GM23338 (cell line): ENCODE data around the gene AP1S1. TPM values are rescaled to one million over a fixed set of nuclear protein-coding genes. Genes with fewer than 3 reads are reported as not detected.

ENCODE experiments used
- ATAC-seq: fragments of 200-7000 bp; cut with Tn5 transposase; 3 replicates; pipeline ENCODE4 v1.9.1; 2020
- DNase-seq: peaks from one replicate; pipeline ENCODE4 v3.0.0-alpha.2; 2015; ENCODE audit warnings: low spot score
- H2AFZ ChIP-seq: fragments of 200-600 bp; sonication (generic); 2 replicates; pipeline ENCODE4 v1.8.0; 2016; ENCODE audit warnings: antibody characterized with exemption, mild to moderate bottlenecking, moderate library complexity
- H3F3A ChIP-seq: fragments of 200-600 bp; sonication (generic); replicated peaks from 2 replicates; pipeline ENCODE4 v1.8.0; 2017; ENCODE audit warnings: antibody characterized with exemption, mixed run types, low read depth
- H3K27ac ChIP-seq: fragments of 200-600 bp; sonication (generic); 2 replicates; pipeline ENCODE4 v1.6.1; 2016; ENCODE audit warnings: low read depth
- H3K27me3 ChIP-seq: fragments of 200-600 bp; sonication (generic); 2 replicates; pipeline ENCODE4 v1.8.0; 2016; ENCODE audit warnings: mild to moderate bottlenecking, mixed run types, moderate library complexity; ENCODE audit not compliant: insufficient read depth
- H3K36me3 ChIP-seq: fragments of 200-600 bp; sonication (generic); 2 replicates; pipeline ENCODE4 v1.8.0; 2016; ENCODE audit warnings: mild to moderate bottlenecking; ENCODE audit not compliant: insufficient read depth
- H3K4me1 ChIP-seq: fragments of 200-600 bp; sonication (generic); 2 replicates; pipeline ENCODE4 v1.8.0; 2016; ENCODE audit warnings: mild to moderate bottlenecking, moderate library complexity; ENCODE audit not compliant: insufficient read depth
- H3K4me2 ChIP-seq: fragments of 200-600 bp; sonication (generic); 2 replicates; pipeline ENCODE4 v1.7.1; 2017; ENCODE audit warnings: mixed run types
- H3K4me3 ChIP-seq: fragments of 200-600 bp; sonication (generic); 2 replicates; pipeline ENCODE4 v1.6.1; 2016; ENCODE audit warnings: mixed run types
- H3K79me2 ChIP-seq: fragments of 200-600 bp; sonication (generic); replicated peaks from 2 replicates; pipeline ENCODE4 v1.8.0; 2017; ENCODE audit warnings: mild to moderate bottlenecking; ENCODE audit not compliant: insufficient read depth
- H3K9me2 ChIP-seq: fragments of 200-600 bp; sonication (generic); 2 replicates; pipeline ENCODE4 v1.8.0; 2017; ENCODE audit not compliant: insufficient read depth
- H4K20me1 ChIP-seq: fragments of 200-600 bp; sonication (generic); replicated peaks from 2 replicates; pipeline ENCODE4 v1.8.0; 2017; ENCODE audit warnings: mild to moderate bottlenecking; ENCODE audit not compliant: insufficient read depth
- H3K27ac Mint-ChIP-seq: 2 replicates; pipeline ENCODE4 v1.8.0; 2020; ENCODE audit warnings: inconsistent platforms, mild to moderate bottlenecking, moderate library complexity, mixed read lengths
- H3K27me3 Mint-ChIP-seq: 3 replicates; pipeline ENCODE4 v1.8.0; 2022; ENCODE audit warnings: low read depth, mild to moderate bottlenecking, moderate library complexity, mixed read lengths, inconsistent platforms; ENCODE audit not compliant: insufficient read depth, poor library complexity
- H3K36me3 Mint-ChIP-seq: 3 replicates; pipeline ENCODE4 v1.8.0; 2021; ENCODE audit warnings: low read depth, mild to moderate bottlenecking, inconsistent platforms, moderate library complexity, mixed read lengths
- H3K4me1 Mint-ChIP-seq: 3 replicates; pipeline ENCODE4 v1.8.0; 2020; ENCODE audit warnings: mild to moderate bottlenecking, inconsistent platforms, mixed read lengths
- H3K4me3 Mint-ChIP-seq: 3 replicates; pipeline ENCODE4 v1.8.0; 2021; ENCODE audit warnings: moderate library complexity, mild to moderate bottlenecking, inconsistent platforms, mixed read lengths
- H3K9me3 Mint-ChIP-seq: 3 replicates; pipeline ENCODE4 v1.8.0; 2020; ENCODE audit warnings: moderate library complexity, mild to moderate bottlenecking, inconsistent platforms, mixed read lengths
- EZH2phosphoT487 ChIP-seq: fragments of 200-600 bp; sonication (generic); IDR thresholded peaks from one replicate; pipeline ENCODE4 v1.8.1; 2018; ENCODE audit warnings: antibody characterized with exemption; ENCODE audit not compliant: unreplicated experiment
- JUNB ChIP-seq: IDR thresholded peaks from one replicate; pipeline ENCODE4 v1.6.1; 2016; ENCODE audit warnings: antibody characterized with exemption; ENCODE audit not compliant: unreplicated experiment
- NANOG ChIP-seq: IDR thresholded peaks from 2 replicates; pipeline ENCODE4 v1.6.1; 2016; ENCODE audit warnings: antibody characterized with exemption, borderline replicate concordance
- POLR2AphosphoS5 ChIP-seq: IDR thresholded peaks from 2 replicates; pipeline ENCODE4 v1.6.1; 2016; ENCODE audit warnings: antibody characterized with exemption, low read depth
- STAT1 ChIP-seq: IDR thresholded peaks from one replicate; pipeline ENCODE4 v1.6.1; 2016; ENCODE audit warnings: antibody characterized with exemption; ENCODE audit not compliant: unreplicated experiment
- ZNF114 ChIP-seq: fragments of 250-450 bp; sonication (Bioruptor Pico); IDR thresholded peaks from 2 replicates; pipeline ENCODE4 v1.5.0; 2020; ENCODE audit warnings: mild to moderate bottlenecking, moderate library complexity
- ZNF331 ChIP-seq: fragments of 250-450 bp; sonication (Bioruptor Pico); IDR thresholded peaks from 2 replicates; pipeline ENCODE4 v1.5.0; 2020; ENCODE audit warnings: low read depth, mild to moderate bottlenecking, moderate library complexity
- polyA plus RNA-seq: library from polyadenylated mRNA; unstranded; fragments of >200 nt; fragmentation: Nextera tagmentation; extraction: Ambion mirVana; gene quantifications from 2 replicates; pipeline ENCODE4 v1.2.1, GENCODE V29; 2016
- total RNA-seq: library from RNA; depleted of rRNA; stranded (reverse); fragments of >200 nt; shearing (Covaris generic); gene quantifications from 2 replicates; pipeline ENCODE4 v1.2.3, GENCODE V29; 2014
- TF ChIP-seq, protein P1 (sequence below): fragments of 250-450 bp; sonication (Bioruptor Pico); IDR thresholded peaks from 2 replicates; pipeline ENCODE4 v1.5.0; 2020; ENCODE audit warnings: mild to moderate bottlenecking, moderate library complexity
- TF ChIP-seq, protein P2 (sequence below), 2 experiments: fragments of 200-600 bp in 1 of 2; sonication (generic) in 1 of 2; conservative IDR thresholded peaks; 2 replicates each; pipeline versions ENCODE4 v1.5.1 to v1.6.1; 2016 to 2017; ENCODE audit warnings: antibody characterized with exemption in 2 of 2, low read depth in 2 of 2, mild to moderate bottlenecking in 2 of 2, moderate library complexity in 1 of 2

Gene AP1S1
- total and polyA plus RNA-seq, 2 experiments from 2014 or later, result 11.5 to 60.6 TPM

DNA sequence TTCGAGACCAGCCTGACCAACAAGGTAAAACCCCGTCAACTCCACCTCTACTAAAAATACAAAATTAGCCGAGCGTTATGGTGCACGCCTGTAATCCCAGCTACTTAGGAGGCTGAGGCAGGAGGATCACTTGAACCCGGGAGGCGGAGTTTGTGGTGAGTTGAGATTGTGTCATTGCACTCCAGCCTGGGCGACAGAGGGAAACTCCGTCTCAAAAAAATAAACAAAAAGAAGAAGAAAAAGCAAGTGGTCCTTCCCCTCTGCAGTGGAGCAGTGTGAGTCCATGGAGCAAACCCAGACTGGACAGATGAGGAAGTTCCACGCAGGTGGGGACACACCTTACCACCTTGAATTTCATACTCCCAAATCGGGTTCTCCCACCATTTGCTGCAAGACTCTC, 40.4 kb upstream of the AP1S1 start (continued):
- TF ChIP-seq, protein P1, sequence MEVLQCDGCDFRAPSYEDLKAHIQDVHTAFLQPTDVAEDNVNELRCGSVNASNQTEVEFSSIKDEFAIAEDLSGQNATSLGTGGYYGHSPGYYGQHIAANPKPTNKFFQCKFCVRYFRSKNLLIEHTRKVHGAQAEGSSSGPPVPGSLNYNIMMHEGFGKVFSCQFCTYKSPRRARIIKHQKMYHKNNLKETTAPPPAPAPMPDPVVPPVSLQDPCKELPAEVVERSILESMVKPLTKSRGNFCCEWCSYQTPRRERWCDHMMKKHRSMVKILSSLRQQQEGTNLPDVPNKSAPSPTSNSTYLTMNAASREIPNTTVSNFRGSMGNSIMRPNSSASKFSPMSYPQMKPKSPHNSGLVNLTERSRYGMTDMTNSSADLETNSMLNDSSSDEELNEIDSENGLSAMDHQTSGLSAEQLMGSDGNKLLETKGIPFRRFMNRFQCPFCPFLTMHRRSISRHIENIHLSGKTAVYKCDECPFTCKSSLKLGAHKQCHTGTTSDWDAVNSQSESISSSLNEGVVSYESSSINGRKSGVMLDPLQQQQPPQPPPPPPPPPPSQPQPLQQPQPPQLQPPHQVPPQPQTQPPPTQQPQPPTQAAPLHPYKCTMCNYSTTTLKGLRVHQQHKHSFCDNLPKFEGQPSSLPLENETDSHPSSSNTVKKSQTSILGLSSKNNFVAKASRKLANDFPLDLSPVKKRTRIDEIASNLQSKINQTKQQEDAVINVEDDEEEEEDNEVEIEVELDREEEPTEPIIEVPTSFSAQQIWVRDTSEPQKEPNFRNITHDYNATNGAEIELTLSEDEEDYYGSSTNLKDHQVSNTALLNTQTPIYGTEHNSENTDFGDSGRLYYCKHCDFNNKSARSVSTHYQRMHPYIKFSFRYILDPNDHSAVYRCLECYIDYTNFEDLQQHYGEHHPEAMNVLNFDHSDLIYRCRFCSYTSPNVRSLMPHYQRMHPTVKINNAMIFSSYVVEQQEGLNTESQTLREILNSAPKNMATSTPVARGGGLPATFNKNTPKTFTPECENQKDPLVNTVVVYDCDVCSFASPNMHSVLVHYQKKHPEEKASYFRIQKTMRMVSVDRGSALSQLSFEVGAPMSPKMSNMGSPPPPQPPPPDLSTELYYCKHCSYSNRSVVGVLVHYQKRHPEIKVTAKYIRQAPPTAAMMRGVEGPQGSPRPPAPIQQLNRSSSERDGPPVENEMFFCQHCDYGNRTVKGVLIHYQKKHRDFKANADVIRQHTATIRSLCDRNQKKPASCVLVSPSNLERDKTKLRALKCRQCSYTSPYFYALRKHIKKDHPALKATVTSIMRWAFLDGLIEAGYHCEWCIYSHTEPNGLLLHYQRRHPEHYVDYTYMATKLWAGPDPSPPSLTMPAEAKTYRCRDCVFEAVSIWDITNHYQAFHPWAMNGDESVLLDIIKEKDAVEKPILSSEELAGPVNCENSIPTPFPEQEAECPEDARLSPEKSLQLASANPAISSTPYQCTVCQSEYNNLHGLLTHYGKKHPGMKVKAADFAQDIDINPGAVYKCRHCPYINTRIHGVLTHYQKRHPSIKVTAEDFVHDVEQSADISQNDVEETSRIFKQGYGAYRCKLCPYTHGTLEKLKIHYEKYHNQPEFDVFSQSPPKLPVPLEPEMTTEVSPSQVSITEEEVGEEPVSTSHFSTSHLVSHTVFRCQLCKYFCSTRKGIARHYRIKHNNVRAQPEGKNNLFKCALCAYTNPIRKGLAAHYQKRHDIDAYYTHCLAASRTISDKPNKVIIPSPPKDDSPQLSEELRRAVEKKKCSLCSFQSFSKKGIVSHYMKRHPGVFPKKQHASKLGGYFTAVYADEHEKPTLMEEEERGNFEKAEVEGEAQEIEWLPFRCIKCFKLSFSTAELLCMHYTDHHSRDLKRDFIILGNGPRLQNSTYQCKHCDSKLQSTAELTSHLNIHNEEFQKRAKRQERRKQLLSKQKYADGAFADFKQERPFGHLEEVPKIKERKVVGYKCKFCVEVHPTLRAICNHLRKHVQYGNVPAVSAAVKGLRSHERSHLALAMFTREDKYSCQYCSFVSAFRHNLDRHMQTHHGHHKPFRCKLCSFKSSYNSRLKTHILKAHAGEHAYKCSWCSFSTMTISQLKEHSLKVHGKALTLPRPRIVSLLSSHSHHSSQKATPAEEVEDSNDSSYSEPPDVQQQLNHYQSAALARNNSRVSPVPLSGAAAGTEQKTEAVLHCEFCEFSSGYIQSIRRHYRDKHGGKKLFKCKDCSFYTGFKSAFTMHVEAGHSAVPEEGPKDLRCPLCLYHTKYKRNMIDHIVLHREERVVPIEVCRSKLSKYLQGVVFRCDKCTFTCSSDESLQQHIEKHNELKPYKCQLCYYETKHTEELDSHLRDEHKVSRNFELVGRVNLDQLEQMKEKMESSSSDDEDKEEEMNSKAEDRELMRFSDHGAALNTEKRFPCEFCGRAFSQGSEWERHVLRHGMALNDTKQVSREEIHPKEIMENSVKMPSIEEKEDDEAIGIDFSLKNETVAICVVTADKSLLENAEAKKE (CRISPR knock-in tag), result no peak
- TF ChIP-seq STAT1 (no peak), EZH2phosphoT487 (no peak), POLR2AphosphoS5 (no peak), ZNF331 (CRISPR knock-in tag) (no peak)

DNA sequence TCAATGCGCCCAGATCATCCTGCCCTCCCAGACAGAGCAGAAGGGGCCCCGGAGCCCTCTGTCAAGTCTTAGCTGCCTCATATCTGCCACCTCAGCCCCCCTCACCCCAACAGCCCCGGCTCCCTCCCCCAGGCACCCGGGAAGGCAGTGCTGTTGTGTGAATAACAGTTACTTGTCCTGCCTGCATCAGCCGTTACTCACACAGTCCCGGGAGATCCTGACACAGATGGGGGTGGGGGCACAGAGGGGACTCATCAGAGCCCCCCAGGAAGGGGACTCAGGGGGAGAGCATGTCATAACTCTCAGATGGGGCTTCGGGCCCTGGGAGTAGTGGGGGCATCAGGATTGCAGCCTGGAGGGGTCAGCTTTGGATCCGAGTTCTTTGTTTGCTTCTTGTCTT, 39.8 kb upstream of the AP1S1 start:
- DNase-seq, result no peak
- no peaks in the 10 kb centered on the region for H3F3A ChIP-seq
- H3K9me2 ChIP-seq, result no peaks in the 10 kb centered on the region
- Mint-ChIP-seq H3K27ac (no peak overlapping the region), H3K27me3 (peaks cover 9% of the 10 kb centered on the region), H3K4me3 (no peak overlapping the region), H3K4me1 (no peaks in the 10 kb centered on the region; the same call in 2 of the 3 replicates), H3K9me3 (no peaks in the 10 kb centered on the region; the same call in 2 of the 3 replicates), H3K36me3 (no peaks in the 10 kb centered on the region)
- H3K36me3 ChIP-seq, result no peaks in the 10 kb centered on the region
- H3K4me2 ChIP-seq, result no peak overlapping the region
- H3K27ac ChIP-seq, result no peak overlapping the region
- H3K27me3 ChIP-seq, result no peaks in the 10 kb centered on the region
- ATAC-seq, result no peak
- no peaks in the 10 kb centered on the region; the same call in 1 of the 2 replicates for H3K4me1 ChIP-seq
- no peak overlapping the region for H3K4me3 ChIP-seq
- no peaks in the 10 kb centered on the region for H3K79me2 ChIP-seq
- no peaks in the 10 kb centered on the region for H4K20me1 ChIP-seq
- H2AFZ ChIP-seq, result peak overlapping the region; percentile 88
- TF ChIP-seq POLR2AphosphoS5 (no peak), EZH2phosphoT487 (no peak), JUNB (no peak), STAT1 (no peak), NANOG (no peak), ZNF114 (CRISPR knock-in tag) (no peak)
- TF ChIP-seq, protein P1 (CRISPR knock-in tag), result no peak
- TF ChIP-seq, protein P2, sequence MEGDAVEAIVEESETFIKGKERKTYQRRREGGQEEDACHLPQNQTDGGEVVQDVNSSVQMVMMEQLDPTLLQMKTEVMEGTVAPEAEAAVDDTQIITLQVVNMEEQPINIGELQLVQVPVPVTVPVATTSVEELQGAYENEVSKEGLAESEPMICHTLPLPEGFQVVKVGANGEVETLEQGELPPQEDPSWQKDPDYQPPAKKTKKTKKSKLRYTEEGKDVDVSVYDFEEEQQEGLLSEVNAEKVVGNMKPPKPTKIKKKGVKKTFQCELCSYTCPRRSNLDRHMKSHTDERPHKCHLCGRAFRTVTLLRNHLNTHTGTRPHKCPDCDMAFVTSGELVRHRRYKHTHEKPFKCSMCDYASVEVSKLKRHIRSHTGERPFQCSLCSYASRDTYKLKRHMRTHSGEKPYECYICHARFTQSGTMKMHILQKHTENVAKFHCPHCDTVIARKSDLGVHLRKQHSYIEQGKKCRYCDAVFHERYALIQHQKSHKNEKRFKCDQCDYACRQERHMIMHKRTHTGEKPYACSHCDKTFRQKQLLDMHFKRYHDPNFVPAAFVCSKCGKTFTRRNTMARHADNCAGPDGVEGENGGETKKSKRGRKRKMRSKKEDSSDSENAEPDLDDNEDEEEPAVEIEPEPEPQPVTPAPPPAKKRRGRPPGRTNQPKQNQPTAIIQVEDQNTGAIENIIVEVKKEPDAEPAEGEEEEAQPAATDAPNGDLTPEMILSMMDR (conservative IDR thresholded peaks at IDR 0.05; ENCODE audit: low read depth in 2 of 2), result no peak
